GM12873 (cell line): Measurements from ENCODE around the gene SHF.

Experiments used
- TF ChIP-seq, protein P1 (sequence below): IDR thresholded peaks from 2 replicates; pipeline ENCODE4 v1.5.1; 2012; ENCODE audit warnings: low read depth, mild to moderate bottlenecking, moderate library complexity, low read length, control low read depth; ENCODE audit not compliant: insufficient read depth; ENCODE audit errors: missing control alignments

SHF gene

DNA sequence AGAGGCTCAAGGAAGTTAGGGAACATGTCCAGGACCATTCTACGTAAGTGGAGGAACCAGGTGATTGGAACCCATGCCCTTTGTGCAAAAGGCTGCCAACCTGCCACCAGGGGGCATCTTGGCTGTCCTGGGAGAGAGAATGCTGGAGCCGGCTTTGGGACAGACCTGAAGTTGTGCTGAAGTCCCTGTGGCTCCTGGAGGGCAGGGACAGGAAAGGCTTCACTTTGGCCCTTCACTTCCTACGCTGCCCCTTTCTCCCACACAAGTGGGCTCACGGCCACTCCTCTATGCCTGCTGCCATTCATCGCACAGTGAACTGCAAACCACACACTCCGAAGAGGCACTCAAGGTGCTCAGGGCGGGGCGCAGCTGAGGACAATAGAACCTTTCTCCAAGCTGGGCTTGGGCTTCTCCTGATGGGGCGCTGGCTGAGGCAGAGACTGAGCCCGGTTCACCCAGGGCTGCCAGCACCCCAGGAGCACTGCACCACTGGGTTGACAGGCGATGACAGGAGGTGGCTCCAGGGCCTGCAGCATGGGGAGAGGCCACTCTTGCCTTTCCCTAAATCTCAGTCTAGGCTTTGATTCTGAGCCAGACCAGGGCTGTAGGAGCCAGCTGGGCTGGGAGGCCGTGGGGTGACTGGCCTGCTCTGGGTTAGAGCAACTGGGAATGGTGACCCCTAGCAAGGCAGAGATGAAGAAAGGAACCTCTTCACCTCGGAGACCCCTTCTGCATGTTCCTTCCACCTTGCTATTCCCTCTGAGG, 8.4 kb downstream of the SHF start:
- TF ChIP-seq, protein P1, sequence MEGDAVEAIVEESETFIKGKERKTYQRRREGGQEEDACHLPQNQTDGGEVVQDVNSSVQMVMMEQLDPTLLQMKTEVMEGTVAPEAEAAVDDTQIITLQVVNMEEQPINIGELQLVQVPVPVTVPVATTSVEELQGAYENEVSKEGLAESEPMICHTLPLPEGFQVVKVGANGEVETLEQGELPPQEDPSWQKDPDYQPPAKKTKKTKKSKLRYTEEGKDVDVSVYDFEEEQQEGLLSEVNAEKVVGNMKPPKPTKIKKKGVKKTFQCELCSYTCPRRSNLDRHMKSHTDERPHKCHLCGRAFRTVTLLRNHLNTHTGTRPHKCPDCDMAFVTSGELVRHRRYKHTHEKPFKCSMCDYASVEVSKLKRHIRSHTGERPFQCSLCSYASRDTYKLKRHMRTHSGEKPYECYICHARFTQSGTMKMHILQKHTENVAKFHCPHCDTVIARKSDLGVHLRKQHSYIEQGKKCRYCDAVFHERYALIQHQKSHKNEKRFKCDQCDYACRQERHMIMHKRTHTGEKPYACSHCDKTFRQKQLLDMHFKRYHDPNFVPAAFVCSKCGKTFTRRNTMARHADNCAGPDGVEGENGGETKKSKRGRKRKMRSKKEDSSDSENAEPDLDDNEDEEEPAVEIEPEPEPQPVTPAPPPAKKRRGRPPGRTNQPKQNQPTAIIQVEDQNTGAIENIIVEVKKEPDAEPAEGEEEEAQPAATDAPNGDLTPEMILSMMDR: peak; percentile 75

DNA sequence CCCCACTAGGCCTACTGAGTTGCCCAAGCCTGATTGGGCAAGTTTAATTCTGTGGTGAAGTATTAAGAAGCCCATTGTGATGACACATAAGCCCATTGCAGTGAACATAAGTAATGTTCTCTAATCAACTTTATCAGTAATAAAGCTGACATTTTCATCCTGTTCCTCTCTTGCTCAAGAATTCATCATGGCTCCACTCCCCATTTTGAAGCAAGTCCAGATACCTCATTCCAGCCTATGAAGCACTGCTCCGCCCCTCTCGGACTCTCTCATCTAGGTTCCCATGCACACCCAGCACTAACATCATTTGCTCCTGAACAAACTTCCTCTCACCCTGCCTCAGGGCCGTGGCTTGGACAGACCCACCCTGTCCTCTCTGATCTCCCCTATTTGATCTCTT, 10.5 kb downstream of the SHF start:
- TF ChIP-seq, protein P1: no peak

DNA sequence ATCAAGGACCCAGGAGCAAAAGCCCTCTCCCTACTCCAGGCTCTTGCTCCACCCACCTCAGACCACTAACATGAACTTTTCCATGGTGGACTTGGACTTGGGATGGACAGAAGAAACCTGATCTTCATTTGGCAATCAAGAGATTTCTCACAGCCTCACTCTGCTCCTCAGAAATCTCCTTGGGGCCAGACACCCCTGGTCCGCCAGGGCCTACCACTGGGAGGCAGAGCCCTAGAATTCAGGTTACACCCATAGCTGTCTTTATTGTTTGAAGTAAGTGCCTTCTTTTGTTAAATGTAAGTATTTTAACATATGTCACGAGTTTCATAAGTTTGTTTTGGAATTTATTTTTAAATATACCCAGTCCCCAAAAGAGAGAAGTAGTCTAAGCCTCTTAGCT, 13.2 kb downstream of the SHF start:
- TF ChIP-seq, protein P1: no peak

DNA sequence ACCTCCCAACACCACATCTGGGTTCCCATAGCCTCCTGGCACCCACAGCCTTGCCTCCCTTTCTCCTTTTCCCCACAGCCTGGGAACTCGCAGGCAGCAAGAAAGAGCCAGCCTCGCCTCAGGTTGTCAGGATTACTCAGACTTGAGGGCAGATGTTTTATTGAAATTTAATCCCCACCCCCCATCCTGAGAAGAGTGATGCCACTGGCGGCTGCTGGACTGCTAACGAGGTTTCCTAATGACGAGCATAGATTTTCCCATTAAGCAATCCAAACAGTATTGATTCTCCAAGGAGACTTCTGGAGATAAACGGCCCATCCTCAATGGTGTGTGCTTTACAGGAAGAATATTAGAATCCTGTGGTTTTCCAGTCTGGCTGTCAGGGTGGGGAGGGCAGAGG, 13.7 kb downstream of the SHF start:
- TF ChIP-seq, protein P1: no peak

DNA sequence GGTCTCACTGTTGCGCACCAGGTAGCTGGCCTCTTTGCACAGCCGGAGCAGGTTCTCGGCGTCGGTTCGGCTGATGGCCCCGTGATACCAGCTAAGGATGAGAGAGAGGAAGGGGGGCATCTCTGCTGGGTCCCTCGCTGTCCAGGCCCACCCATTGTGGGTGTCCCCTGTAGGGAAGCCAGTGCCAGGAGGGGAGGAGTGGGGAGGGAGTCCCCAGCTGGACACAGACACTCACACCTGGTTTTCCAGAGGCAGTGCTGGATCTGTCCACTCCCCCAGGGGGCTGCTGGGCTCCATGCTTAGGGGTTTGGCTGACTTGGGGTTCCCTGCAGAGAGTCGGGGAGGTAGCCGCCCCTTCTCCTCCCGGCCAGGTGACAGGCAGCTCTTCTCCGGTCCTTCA, 15.9 kb downstream of the SHF start:
- TF ChIP-seq, protein P1: no peak

DNA sequence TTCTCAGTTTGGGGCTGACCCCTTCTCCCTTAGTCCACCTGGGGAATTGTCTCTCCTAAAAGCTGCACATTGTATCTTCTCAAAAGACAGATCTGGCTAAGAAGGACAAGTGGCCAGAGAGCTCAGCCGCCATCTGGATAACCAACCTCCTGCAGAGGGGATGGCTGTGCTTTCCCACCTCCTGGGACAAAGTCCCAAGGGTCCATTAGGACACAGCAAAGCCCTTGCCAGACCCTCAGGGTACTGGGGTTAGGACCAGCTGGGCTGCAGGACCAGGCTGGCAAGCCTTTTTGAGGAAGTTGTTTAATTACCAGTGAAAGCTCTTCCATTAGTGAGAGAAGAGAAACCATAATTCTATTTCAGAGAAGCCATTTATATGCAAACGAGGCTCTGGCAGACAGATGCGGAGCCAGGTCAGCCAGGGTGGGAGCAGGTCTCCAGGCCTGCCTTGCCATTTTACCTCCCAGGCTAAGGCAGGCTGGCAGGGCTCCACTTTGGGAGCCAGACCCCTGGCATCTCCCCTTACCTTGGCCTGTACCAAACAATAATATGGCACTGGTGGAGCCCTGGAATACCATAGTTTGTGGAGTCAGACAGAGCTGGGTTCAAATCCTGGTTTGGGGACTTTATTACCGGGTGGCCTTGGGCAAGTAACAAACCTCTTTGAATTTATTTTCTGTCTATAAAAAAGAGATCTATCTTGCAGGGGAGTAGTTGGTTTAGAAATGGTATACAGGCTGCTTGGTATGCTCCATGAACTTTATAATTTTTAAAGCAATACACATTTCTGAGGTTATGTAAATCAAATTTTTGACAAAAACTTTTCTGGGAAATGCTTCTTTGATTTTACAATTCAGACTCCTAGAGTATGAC, 17.9 kb downstream of the SHF start:
- TF ChIP-seq, protein P1: no peak
